Measurements from ENCODE around the gene MAPK11.

MAPK11 gene

DNA sequence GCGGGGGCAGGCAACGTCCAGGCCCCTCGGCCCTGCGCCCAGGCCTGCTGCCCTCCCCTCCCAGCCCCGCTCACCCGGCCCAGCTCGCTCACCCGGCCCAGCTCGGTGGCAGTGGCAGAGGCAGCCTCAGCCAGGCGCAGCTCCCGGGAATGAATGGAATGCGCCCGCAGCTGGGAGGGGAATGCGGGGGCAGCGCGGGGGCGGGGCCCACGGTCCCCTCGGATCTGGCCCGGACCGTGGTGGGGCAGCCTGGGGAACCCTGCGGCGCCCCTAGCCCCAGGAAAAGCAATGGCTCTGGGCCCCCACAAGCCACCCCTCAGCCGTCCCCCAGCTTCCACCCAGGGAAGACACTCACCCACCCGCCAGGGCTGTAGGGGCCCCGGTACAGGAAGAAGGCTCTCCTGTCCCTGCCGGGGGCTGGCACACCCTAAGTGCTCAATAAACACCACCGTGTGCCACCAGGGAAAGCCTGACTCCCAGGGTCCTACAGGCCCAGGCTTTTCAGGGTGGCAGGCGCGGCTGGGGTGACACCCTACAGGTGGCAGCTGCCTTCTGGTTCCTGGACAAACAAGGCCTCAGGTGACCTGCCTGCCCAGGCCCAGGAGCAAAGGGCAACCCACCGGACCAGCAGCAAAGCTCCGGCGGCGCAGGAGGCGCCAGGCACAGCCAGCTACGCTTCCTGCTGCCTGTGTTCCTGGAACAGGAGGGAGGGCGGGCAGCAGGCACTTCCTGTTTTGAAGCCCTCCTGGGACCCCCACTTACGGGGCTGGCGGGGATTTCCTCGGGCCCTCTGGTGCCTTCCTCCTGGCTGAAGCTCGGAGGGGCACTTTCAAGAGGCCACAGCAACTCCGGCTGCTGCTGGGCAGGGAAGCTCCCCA is 23.5 kb upstream of the MAPK11 start:
- DNase-seq (ENCODE audit: low read depth, low spot score) = no peak

- DNase-seq (ENCODE audit: low read depth, low spot score) = no peak
Observed at GRCh38 chr22:50292643-50293440, 22.7 kb upstream of the MAPK11 start.

DNA sequence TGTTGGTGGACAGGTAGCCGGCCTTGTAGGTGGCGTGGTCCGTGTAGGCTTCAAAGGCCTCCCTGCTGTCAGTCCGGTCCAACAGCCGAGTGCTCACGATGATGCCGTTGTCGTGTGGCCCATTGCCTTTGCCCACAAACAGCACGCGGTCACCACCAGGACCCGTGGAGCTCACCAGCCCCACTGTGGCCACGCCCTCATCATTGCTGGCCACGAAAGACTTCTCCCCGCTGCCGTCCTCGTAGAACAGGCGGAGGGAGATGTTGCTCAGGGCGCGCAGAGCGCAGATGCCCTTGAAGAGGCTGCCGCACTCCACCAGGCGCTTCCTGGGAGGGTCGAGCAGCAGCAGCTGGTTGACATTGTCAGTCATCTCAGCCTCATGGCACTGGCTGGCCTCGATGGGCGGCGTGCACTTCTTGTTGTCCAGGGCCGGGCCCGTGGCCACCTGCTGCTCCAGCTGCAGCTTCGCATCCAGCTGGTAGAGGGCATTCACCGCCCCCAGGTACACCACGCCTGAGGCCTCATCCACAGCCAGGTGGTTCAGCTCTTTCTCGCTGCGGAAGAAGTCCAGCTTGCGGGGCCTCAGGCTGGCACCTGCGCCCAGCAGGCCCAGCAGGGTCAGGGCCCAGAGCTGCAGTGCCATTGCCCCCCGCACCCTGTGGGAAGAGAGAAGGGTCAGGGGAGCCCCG is 19.9 kb upstream of the MAPK11 start:
- DNase-seq (ENCODE audit: low read depth, low spot score) = no peak

DNA sequence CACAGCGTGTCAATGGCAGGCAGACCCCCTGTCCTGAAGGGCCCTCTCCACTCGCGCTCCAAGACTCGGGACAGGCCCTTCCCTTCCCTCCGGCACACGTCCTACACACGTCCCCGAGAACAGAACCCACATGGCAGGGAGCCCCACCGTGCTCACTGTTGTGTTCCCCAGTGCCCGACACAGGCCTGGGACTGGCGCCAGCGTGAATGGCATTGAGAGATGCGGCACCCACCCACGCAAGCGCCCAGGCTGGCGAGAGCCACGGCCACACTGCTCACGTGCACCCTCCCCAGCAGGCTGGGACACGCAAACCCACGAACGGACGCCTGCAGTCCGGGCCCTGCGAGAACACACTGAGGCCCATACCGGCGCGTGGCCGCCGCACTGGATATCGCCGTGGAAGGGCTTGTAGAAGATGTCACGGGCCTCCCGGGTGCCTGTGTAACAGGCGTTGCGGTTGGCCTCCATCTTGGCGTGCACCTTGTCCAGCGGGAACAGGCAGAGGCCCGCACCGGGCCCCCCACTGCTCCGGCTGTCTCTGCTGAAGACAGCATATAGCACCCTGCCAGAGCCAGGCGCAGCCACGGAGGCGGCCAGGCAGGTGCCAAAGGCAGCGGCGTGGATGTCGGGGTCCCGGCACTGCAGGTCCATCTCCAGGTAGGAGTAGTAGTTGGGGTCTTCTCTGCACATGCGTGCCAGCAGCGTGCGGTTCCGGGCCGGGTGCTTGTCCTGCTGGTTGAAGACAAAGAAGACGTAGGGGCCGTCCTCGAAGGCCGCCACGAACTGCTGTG is 19.2 kb upstream of the MAPK11 start:
- no peak for DNase-seq (ENCODE audit: low read depth, low spot score)

DNA sequence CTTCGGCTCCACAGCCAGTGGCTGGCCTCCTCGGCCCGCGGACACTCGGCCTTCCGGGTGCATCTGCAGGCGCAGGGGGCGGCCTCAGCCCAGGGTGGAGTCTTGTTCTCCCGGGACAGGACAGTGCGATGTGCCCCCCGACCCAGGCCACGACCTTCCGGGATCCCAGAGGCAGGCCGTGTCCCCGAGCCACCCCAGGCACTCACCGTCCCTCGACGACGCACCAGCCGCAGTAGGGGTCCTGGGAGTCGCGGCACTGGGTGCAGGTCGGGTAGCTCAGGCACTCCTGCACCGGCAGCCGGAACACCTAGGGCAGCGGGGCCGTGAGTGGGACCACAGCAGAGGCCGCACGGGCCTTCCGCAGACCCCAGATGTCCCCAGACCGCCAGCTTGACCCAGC is 17.6 kb upstream of the MAPK11 start:
- no peak for DNase-seq (ENCODE audit: low read depth, low spot score)

DNA sequence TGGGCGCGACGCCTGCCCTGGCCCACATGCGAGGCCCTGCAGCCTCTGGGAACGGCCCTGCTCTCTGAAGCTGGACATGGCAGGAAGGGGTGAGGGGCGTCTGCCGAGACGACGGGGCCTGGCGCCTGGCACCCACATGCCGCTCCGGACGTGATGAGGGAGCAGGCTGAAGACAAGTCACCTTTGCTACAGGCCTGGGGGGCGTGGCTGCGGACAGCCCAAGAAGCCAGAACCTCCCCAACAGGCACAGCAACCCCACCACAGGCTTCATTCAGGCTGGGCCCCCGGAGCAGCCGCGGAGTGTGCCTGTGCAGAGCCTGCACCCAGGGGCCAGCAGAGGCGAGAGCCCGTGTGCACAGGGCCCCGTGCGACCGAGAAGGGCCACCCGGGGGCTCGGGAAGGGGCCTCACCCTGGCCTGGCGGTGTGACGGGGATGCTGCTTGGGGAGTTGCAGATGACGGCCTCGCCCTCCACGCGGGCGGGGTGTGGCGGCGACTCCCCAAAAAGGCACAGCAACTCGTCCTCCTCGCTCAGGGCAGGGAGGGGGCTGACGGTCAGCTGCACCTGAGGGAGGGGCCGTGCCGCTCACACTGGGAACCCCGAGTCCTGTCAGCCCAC is 16.6 kb upstream of the MAPK11 start:
- DNase-seq (ENCODE audit: low read depth, low spot score) = no peak

GRCh38 chr22:50286275-50286674 is 16.1 kb upstream of the MAPK11 start:
- no peak for DNase-seq (ENCODE audit: low read depth, low spot score)

DNA sequence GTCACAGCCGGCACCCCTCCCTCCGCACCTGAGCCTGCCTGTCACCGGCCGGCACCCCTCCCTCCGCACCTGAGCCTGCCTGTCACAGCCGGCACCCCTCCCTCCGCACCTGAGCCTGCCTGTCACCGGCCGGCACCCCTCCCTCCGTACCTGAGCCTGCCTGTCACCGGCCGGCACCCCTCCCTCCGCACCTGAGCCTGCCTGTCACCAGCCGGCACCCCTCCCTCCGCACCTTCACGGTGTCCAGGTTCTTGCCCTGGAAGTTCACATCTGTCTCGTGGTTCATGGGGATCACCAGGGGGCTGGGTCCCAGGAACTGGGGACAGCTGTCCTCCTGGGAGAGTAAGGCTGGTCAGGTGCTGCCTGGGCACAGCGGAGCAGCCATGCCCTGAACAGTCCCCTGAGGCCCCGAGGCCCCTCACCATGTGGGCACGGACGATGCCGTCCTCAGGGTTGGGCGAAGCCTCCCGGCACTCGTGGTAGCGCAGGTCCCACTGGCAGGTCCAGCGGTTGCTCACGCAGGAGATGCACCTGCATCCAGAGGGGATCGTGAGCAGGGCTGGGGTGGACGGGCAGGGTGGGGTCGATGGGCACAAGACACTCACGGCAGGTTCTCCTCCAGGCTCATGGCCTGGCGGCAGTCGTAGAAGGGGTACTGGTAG is 15.5 kb upstream of the MAPK11 start:
- DNase-seq (ENCODE audit: low read depth, low spot score) = no peak

DNA sequence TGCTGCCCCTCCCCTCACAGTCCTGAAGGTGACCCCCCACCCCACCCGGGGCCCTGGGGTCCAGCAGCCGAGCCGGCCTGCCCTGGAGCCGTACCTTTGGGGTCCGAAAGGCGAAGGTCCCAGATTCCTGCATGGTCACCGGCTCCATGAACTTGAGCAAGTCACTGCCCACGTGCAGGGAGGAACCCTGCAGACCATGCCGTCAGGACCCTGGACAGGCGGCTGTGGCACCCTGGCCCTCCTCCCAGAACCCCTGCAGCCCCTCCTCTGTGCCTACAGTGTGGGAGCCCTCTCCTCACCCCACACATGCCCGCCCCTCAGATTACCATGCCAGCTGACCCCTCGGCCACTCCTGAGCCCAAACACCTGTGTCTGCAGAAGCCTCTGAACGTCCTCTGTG is 14.3 kb upstream of the MAPK11 start:
- DNase-seq (ENCODE audit: low read depth, low spot score) = no peak

- no peak for DNase-seq (ENCODE audit: low read depth, low spot score)
Observed at GRCh38 chr22:50283821-50284220, 13.6 kb upstream of the MAPK11 start.

- no peak for DNase-seq (ENCODE audit: low read depth, low spot score)
Observed at GRCh38 chr22:50282361-50283155, 12.4 kb upstream of the MAPK11 start.

DNA sequence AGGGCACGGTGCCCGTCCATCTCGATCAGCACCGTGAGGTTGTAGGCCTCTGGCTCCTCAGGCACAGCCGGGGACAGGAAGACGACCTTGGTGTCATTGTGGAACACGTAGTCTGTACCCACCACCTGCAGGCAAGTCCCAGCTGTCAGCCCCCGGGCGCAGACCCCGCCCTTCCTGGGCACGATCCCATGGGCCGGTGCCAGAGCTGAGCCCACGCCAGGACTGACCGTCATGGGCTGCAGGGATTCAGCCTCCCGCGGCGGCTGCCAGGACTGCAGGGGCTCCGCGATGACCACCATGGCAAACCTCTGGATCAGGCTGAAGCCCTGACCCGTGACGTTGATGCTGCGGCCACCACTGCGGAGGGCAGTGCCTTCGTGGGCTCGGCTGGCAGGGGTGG is 11.8 kb upstream of the MAPK11 start:
- no peak for DNase-seq (ENCODE audit: low read depth, low spot score)

DNA sequence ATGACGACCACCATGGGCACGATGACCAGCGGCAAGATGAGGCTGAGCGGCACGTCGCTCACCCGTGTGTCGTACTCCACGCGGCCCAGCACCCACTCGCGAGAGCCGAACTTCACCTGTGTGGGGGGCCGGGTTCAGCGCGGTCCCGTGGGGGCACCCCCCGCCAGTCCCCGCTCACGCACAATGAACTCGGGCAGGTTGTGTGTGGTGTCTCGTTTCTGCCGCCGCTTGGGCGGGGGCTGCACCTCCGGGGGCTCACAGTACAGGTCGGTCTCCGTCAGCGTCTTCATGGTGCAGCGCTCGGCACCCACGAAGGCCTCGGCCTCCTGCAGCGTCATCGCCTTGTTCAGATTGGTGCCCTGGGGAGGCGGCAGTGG is 11.2 kb upstream of the MAPK11 start:
- DNase-seq (ENCODE audit: low read depth, low spot score) = no peak

DNA sequence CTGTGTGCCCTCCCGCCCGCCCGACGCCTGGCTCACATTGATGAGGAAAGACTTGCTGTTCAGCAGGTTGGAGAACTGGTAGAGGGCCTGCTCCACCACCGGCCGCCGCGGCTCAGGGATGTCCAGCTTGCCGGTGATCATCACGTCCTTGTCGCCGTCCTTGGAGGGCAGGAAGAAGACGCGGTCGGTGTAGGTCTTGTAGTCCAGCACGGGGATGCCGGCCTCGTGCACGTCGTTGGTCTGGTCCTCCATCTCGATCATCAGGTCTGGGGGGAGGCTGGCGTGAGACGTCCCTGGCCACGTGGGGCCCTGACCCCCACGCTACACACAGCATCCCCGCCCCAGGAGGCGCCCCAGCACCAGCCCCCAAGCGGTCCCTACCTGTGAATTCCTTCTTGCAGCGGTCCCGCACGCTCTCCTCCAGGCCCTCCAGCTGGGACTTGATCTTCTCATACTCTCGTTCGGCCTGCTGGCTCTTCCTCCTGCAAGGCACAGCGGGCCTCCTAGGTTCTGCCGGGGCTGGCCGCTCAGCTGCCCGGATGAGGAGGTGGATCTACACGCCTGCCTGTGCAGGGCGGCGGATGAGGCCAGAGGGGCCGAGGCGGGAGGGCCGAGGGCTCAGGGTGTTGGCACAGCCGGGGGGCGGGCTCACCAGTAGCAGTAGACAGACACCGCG is 10.7 kb upstream of the MAPK11 start:
- no peak for DNase-seq (ENCODE audit: low read depth, low spot score)

- DNase-seq (ENCODE audit: low read depth, low spot score) = no peak
Observed at GRCh38 chr22:50280022-50280707, 10.0 kb upstream of the MAPK11 start.

- no peak for DNase-seq (ENCODE audit: low read depth, low spot score)
Observed at GRCh38 chr22:50278956-50279619, 8.9 kb upstream of the MAPK11 start.

GRCh38 chr22:50278461-50278860 is 8.3 kb upstream of the MAPK11 start:
- DNase-seq (ENCODE audit: low read depth, low spot score) = no peak

GRCh38 chr22:50277761-50278160 is 7.6 kb upstream of the MAPK11 start:
- DNase-seq (ENCODE audit: low read depth, low spot score) = no peak

All from iPS DF 19.7 (cell line).